CD14-positive monocyte (primary cell): ENCODE results near the gene SOS1. TPM values are rescaled to one million over a fixed set of nuclear protein-coding genes. Genes with fewer than 3 reads are reported as not detected.

Experiments
- DNase-seq, 3 donors: peaks; one replicate each; pipeline ENCODE4 v3.0.0-alpha.2; 2011 to 2022
- H2AFZ ChIP-seq: 2 replicates; pipeline ENCODE4 v1.6.0; 2012; ENCODE audit warnings: mild to moderate bottlenecking, low read depth, low read length, inconsistent platforms; ENCODE audit not compliant: insufficient read depth, poor library complexity, severe bottlenecking
- H3K27ac ChIP-seq, 2 donors: 1 replicate in 1 of 2; 2 replicates in 1 of 2; pipeline ENCODE4 v1.5.1; 2012 to 2013; ENCODE audit warnings: low read length in 2 of 2, control low read depth in 1 of 2, inconsistent platforms in 1 of 2, low read depth in 1 of 2, mild to moderate bottlenecking in 1 of 2
- H3K27me3 ChIP-seq, 2 donors: one replicate each; pipeline versions ENCODE4 v1.6.0 to v1.6.1; 2011 to 2013; ENCODE audit warnings: low read length in 2 of 2; ENCODE audit not compliant: control insufficient read depth in 2 of 2, insufficient read depth in 2 of 2
- H3K36me3 ChIP-seq, 2 donors: replicated peaks in 1 of 2; 1 replicate in 1 of 2; 2 replicates in 1 of 2; pipeline versions ENCODE4 v1.5.1 to v1.6.1; 2012 to 2013; ENCODE audit warnings: low read length in 2 of 2, control low read depth in 1 of 2, inconsistent platforms in 1 of 2, mild to moderate bottlenecking in 1 of 2; ENCODE audit not compliant: insufficient read depth in 2 of 2, control insufficient read depth in 1 of 2
- H3K4me1 ChIP-seq, 2 donors: 1 replicate in 1 of 2; 2 replicates in 1 of 2; pipeline versions ENCODE4 v1.5.1 to v1.6.1; 2012 to 2013; ENCODE audit warnings: low read length in 2 of 2, control low read depth in 1 of 2, inconsistent platforms in 1 of 2, mild to moderate bottlenecking in 1 of 2, moderate library complexity in 1 of 2; ENCODE audit not compliant: insufficient read depth in 2 of 2, control insufficient read depth in 1 of 2
- H3K4me2 ChIP-seq: replicated peaks from 2 replicates; pipeline ENCODE3; 2012; ENCODE audit warnings: low read length, moderate library complexity, mild to moderate bottlenecking; ENCODE audit not compliant: poor library complexity, severe bottlenecking; ENCODE audit errors: extremely low read depth
- H3K4me3 ChIP-seq, 3 experiments: fragments of 200-600 bp in 1 of 3; sonication (generic) in 1 of 3; replicated peaks in 1 of 3; 1 replicate in 2 of 3; 2 replicates in 1 of 3; pipeline ENCODE4 v1.5.1; 2011 to 2013; ENCODE audit warnings: low read length in 3 of 3, mild to moderate bottlenecking in 3 of 3, control low read depth in 2 of 3, low read depth in 2 of 3, inconsistent platforms in 1 of 3, moderate library complexity in 1 of 3
- H3K79me2 ChIP-seq: 2 replicates; pipeline ENCODE4 v1.6.0; 2012; ENCODE audit warnings: mild to moderate bottlenecking, control low read depth, inconsistent platforms, low read length, moderate library complexity; ENCODE audit not compliant: insufficient read depth
- H3K9ac ChIP-seq: 2 replicates; pipeline ENCODE4 v1.6.0; 2017; ENCODE audit warnings: low read length, mild to moderate bottlenecking; ENCODE audit not compliant: insufficient read depth, poor library complexity, severe bottlenecking
- H3K9me3 ChIP-seq, 2 donors: replicated peaks in 1 of 2; 1 replicate in 1 of 2; 2 replicates in 1 of 2; pipeline versions ENCODE4 v1.5.1 to v1.6.1; 2012 to 2013; ENCODE audit warnings: low read length in 2 of 2, control low read depth in 1 of 2; ENCODE audit not compliant: control insufficient read depth in 1 of 2, insufficient read depth in 1 of 2
- H4K20me1 ChIP-seq: 2 replicates; pipeline ENCODE4 v1.6.0; 2012; ENCODE audit warnings: mild to moderate bottlenecking, low read length, control low read depth, moderate library complexity; ENCODE audit not compliant: insufficient read depth
- H3K27ac Mint-ChIP-seq, 7 donors: one replicate each; pipeline ENCODE4 v1.8.0; 2020; ENCODE audit warnings: mild to moderate bottlenecking in 7 of 7, mixed read lengths in 7 of 7, moderate library complexity in 6 of 7, inconsistent platforms in 2 of 7
- H3K27me3 Mint-ChIP-seq, 3 donors: one replicate each; pipeline ENCODE4 v1.8.0; 2021 to 2022; ENCODE audit warnings: low read depth in 3 of 3, mild to moderate bottlenecking in 3 of 3, mixed read lengths in 3 of 3, moderate library complexity in 3 of 3, inconsistent platforms in 1 of 3
- H3K36me3 Mint-ChIP-seq, 2 donors: one replicate each; pipeline ENCODE4 v1.8.0; 2020; ENCODE audit warnings: mixed read lengths in 2 of 2, inconsistent platforms in 1 of 2, mild to moderate bottlenecking in 1 of 2
- H3K4me1 Mint-ChIP-seq: one replicate; pipeline ENCODE4 v1.8.0; 2020; ENCODE audit warnings: mild to moderate bottlenecking, mixed read lengths
- H3K4me3 Mint-ChIP-seq, 2 donors: one replicate each; pipeline ENCODE4 v1.8.0; 2020; ENCODE audit warnings: mild to moderate bottlenecking in 2 of 2, mixed read lengths in 2 of 2, moderate library complexity in 1 of 2
- H3K9me3 Mint-ChIP-seq, 7 donors: one replicate each; pipeline ENCODE4 v1.8.0; 2020 to 2022; ENCODE audit warnings: mixed read lengths in 7 of 7, mild to moderate bottlenecking in 6 of 7, moderate library complexity in 6 of 7, inconsistent platforms in 2 of 7
- CTCF ChIP-seq: fragments of 200-600 bp; IDR thresholded peaks from one replicate; pipeline ENCODE4 v1.8.0; 2022; ENCODE audit warnings: antibody characterized with exemption, mild to moderate bottlenecking
- WGBS: methylation state at CpG from one replicate; pipeline ENCODE4 v1.1.5; 2013; ENCODE audit warnings: missing lambda C conversion rate; ENCODE audit not compliant: insufficient coverage; 5-methylcytosine and 5-hydroxymethylcytosine counted together
- intact Hi-C, 2 donors: fragments of 100-400 bp; cut with micrococcal nuclease; formaldehyde crosslinking; loops; one replicate each; pipeline versions ENCODE4 v1.15.0 to v1.15.1; 2023
- polyA plus RNA-seq, 3 donors: library from polyadenylated mRNA; depleted of rRNA in 1 of 3; unstranded in 2 of 3; stranded (reverse) in 1 of 3; fragments of 300-500 nt in 2 of 3; fragments of >200 nt in 1 of 3; fragmentation: Illumina TruSeq in 2 of 3; gene quantifications; 1 replicate in 2 of 3; 2 replicates in 1 of 3; pipeline ENCODE4 v1.2.3, GENCODE V29; 2012 to 2021

The SOS1 gene
- polyA plus RNA-seq, 3 donors = 5.3 to 15.6 (median 7.7) TPM

- Mint-ChIP-seq H3K36me3 (no peaks in the 10 kb centered on the region), H3K9me3 (no peaks in the 10 kb centered on the region), H3K4me1 (peaks cover 1% of the 10 kb centered on the region), H3K4me3 (no peak overlapping the region), H3K27me3 (peaks cover 0 to 2% (median 1%) of the 10 kb centered on the region in 3 donors), H3K27ac (no peak overlapping the region)
- WGBS = 86% methylated on average over 3 of the region's 3 CpGs
- H2AFZ ChIP-seq = no peak overlapping the region
- H4K20me1 ChIP-seq = no peaks in the 10 kb centered on the region
- no peak overlapping the region for H3K4me3 ChIP-seq
- intact Hi-C loops = no loop called here
- TF ChIP-seq CTCF = no peak
- no peak for DNase-seq
- no peak overlapping the region for H3K27ac ChIP-seq
- no peaks in the 10 kb centered on the region for H3K4me1 ChIP-seq
- H3K36me3 ChIP-seq = no peaks in the 10 kb centered on the region
- no peak overlapping the region for H3K4me2 ChIP-seq
- no peaks in the 10 kb centered on the region for H3K79me2 ChIP-seq
- no peaks in the 10 kb centered on the region for H3K27me3 ChIP-seq
- no peaks in the 10 kb centered on the region for H3K9me3 ChIP-seq
- H3K9ac ChIP-seq = no peak overlapping the region
Measured at GRCh38 chr2:39154944-39155343, 34.1 kb upstream of the SOS1 start.

- no peak overlapping the region for H3K4me3 Mint-ChIP-seq
- Histone ChIP-seq H3K4me3 (no peak overlapping the region), H3K36me3 (no peaks in the 10 kb centered on the region), H3K4me2 (no peak overlapping the region), H2AFZ (no peak overlapping the region), H3K9me3 (no peaks in the 10 kb centered on the region), H3K79me2 (no peaks in the 10 kb centered on the region), H3K27ac (no peak overlapping the region), H3K9ac (no peak overlapping the region), H3K4me1 (no peaks in the 10 kb centered on the region), H4K20me1 (no peaks in the 10 kb centered on the region), H3K27me3 (no peaks in the 10 kb centered on the region)
- H3K9me3 Mint-ChIP-seq = peaks cover 0 to under 1% (median 0%) of the 10 kb centered on the region in 7 donors
- no CpG with 5 or more reads among the region's 1 CpG for WGBS
- no peak for DNase-seq
- H3K4me1 Mint-ChIP-seq = peaks cover 1% of the 10 kb centered on the region
- intact Hi-C loops = no loop called here
- TF ChIP-seq CTCF = no peak
- peaks cover 0 to 2% (median 2%) of the 10 kb centered on the region in 3 donors for H3K27me3 Mint-ChIP-seq
- H3K36me3 Mint-ChIP-seq = no peaks in the 10 kb centered on the region
- H3K27ac Mint-ChIP-seq = no peak overlapping the region
Measured at GRCh38 chr2:39153312-39153711, 32.5 kb upstream of the SOS1 start.
